K562 (cell line): Measurements from ENCODE around the gene NAV2. TPM values are rescaled to one million over a fixed set of nuclear protein-coding genes. Genes with fewer than 3 reads are reported as not detected.

Source experiments
- ATAC-seq: fragments of 200-7000 bp; cut with Tn5 transposase; 3 replicates; pipeline ENCODE4 v1.9.1; 2020; ENCODE audit warnings: moderate library complexity
- BruUV-seq: library from RNA; stranded (reverse); fragments of 400-500 nt; replicated peaks from 2 replicates; lab custom pipeline; 2021; lab: Mats Ljungman, UMichigan
- CTCF ChIA-PET: fragments of 300-600 bp; formaldehyde crosslinking; extraction: SDS; loops from one replicate; lab custom pipeline; 2021; ENCODE audit warnings: low intra/inter-chr PET ratio; lab: Yijun Ruan, JAX
- POLR2A ChIA-PET: fragments of 300-600, 350-650 bp; sonication (Branson Sonifier 250); formaldehyde crosslinking; extraction: SDS; loops from one replicate; lab custom pipeline; 2021; ENCODE audit warnings: antibody characterized with exemption, inconsistent platforms; lab: Yijun Ruan, JAX
- DNase-seq, 4 experiments: peaks; one replicate each; pipeline versions ENCODE4 v3.0.0 to v3.0.0-alpha.2; 2011 to 2018; ENCODE audit warnings: low spot score in 3 of 4, mixed read lengths in 3 of 4; ENCODE audit errors: extremely low read depth in 1 of 4
- FAIRE-seq: peaks from 2 replicates; lab custom pipeline; 2011; peaks lifted over from hg19 to GRCh38; lab: Jason Lieb, UNC
- H2AFZ ChIP-seq: 2 replicates; pipeline ENCODE4 v1.6.0; 2011; ENCODE audit warnings: low read depth, low read length, control low read depth, inconsistent platforms
- H3K27ac ChIP-seq: fragments of 200-600 bp; 3 replicates; pipeline ENCODE4 v1.8.0; 2011; ENCODE audit warnings: low read depth, mild to moderate bottlenecking, control low read depth, inconsistent platforms, low read length, moderate library complexity, mixed read lengths; ENCODE audit errors: extremely low read depth
- H3K27me3 ChIP-seq, 2 experiments: fragments of 300-600 bp in 1 of 2; 2 replicates in 1 of 2; 3 replicates in 1 of 2; pipeline versions ENCODE4 v1.6.0 to v1.8.0; 2011; ENCODE audit warnings: inconsistent platforms in 2 of 2, low read length in 2 of 2, mild to moderate bottlenecking in 1 of 2, mixed read lengths in 1 of 2, moderate library complexity in 1 of 2; ENCODE audit not compliant: control insufficient read depth in 2 of 2, insufficient read depth in 2 of 2
- H3K36me3 ChIP-seq: fragments of 300-600 bp; 3 replicates; pipeline ENCODE4 v1.8.0; 2011; ENCODE audit warnings: mild to moderate bottlenecking, low read length, inconsistent platforms; ENCODE audit not compliant: control insufficient read depth, insufficient read depth
- H3K4me1 ChIP-seq, 2 experiments: fragments of 200-600 bp in 1 of 2; replicated peaks in 1 of 2; 2 replicates in 1 of 2; 3 replicates in 1 of 2; pipeline versions ENCODE4 v1.5.1 to v1.8.0; 2011; ENCODE audit warnings: inconsistent platforms in 2 of 2, low read length in 2 of 2, mild to moderate bottlenecking in 1 of 2, mixed read lengths in 1 of 2, moderate library complexity in 1 of 2; ENCODE audit not compliant: control insufficient read depth in 2 of 2, insufficient read depth in 2 of 2
- H3K4me2 ChIP-seq: 2 replicates; pipeline ENCODE4 v1.6.1; 2011; ENCODE audit warnings: low read length, control low read depth, inconsistent platforms, mixed read lengths; ENCODE audit not compliant: insufficient read depth
- H3K4me3 ChIP-seq: fragments of 200-600 bp; sonication (generic), shearing (Covaris generic); 2 replicates; pipeline ENCODE4 v1.5.1; 2016; ENCODE audit warnings: control low read depth, inconsistent platforms
- H3K79me2 ChIP-seq: fragments of 200-600 bp; 3 replicates; pipeline ENCODE4 v1.8.0; 2011; ENCODE audit warnings: low read length, inconsistent platforms; ENCODE audit not compliant: control insufficient read depth, insufficient read depth
- H3K9ac ChIP-seq, 2 experiments: 2 replicates each; pipeline versions ENCODE4 v1.6.0 to v1.6.1; 2011; ENCODE audit warnings: low read depth in 2 of 2, low read length in 2 of 2, control low read depth in 1 of 2, inconsistent platforms in 1 of 2, mild to moderate bottlenecking in 1 of 2, mixed read lengths in 1 of 2; ENCODE audit not compliant: insufficient read depth in 1 of 2
- H3K9me1 ChIP-seq: one replicate; pipeline ENCODE4 v1.6.0; 2011; ENCODE audit warnings: inconsistent platforms, mild to moderate bottlenecking, low read length, moderate library complexity; ENCODE audit not compliant: control insufficient read depth, insufficient read depth
- H3K9me3 ChIP-seq: replicated peaks from 2 replicates; pipeline ENCODE4 v1.5.1; 2011; ENCODE audit warnings: low read depth, low read length, inconsistent platforms; ENCODE audit not compliant: control insufficient read depth, insufficient read depth
- H4K20me1 ChIP-seq: replicated peaks from 2 replicates; pipeline ENCODE4 v1.6.1; 2011; ENCODE audit warnings: low read length, inconsistent platforms, mixed read lengths; ENCODE audit not compliant: control insufficient read depth, insufficient read depth
- CBX3 ChIP-seq, 2 experiments: IDR thresholded peaks; 1 replicate in 1 of 2; 2 replicates in 1 of 2; pipeline ENCODE4 v1.6.1; 2012; ENCODE audit warnings: inconsistent platforms in 2 of 2, low read length in 2 of 2, borderline replicate concordance in 1 of 2, control low read depth in 1 of 2
- CREM ChIP-seq: IDR thresholded peaks from 2 replicates; pipeline ENCODE4 v1.6.1; 2014; ENCODE audit warnings: antibody characterized with exemption, low read depth
- HDAC2 ChIP-seq: fragments of 450-650 bp; IDR thresholded peaks from 2 replicates; pipeline ENCODE4 v1.6.1; 2016; ENCODE audit warnings: mild to moderate bottlenecking
- KHSRP ChIP-seq: fragments of 450-650 bp; IDR thresholded peaks from 2 replicates; pipeline ENCODE4 v1.6.1; 2017
- PRPF4 ChIP-seq: fragments of 200-400 bp; formaldehyde crosslinking; IDR thresholded peaks from one replicate; pipeline ENCODE4 v1.6.1; 2017; ENCODE audit warnings: low read length, low read depth, mild to moderate bottlenecking; ENCODE audit not compliant: insufficient read depth, poor library complexity, severe bottlenecking
- RFX7 ChIP-seq: fragments of 250-450 bp; sonication (Bioruptor Pico); IDR thresholded peaks from 2 replicates; pipeline ENCODE4 v1.5.1; 2021; ENCODE audit warnings: mild to moderate bottlenecking
- SIX5 ChIP-seq, 2 experiments: IDR thresholded peaks; 2 replicates each; pipeline ENCODE4 v1.6.1; 2011; ENCODE audit warnings: low read length in 2 of 2, borderline replicate concordance in 1 of 2, low read depth in 1 of 2, mild to moderate bottlenecking in 1 of 2, moderate library complexity in 1 of 2; ENCODE audit not compliant: insufficient read depth in 1 of 2
- TCF7L2 ChIP-seq: fragments of 150-350 bp; IDR thresholded peaks from 2 replicates; pipeline ENCODE4 v1.6.1; 2016; ENCODE audit warnings: low read depth, mild to moderate bottlenecking, low read length, moderate library complexity
- YY1 ChIP-seq, 3 experiments: IDR thresholded peaks; 2 replicates each; pipeline ENCODE4 v1.6.1; 2011; ENCODE audit warnings: low read length in 2 of 3, mild to moderate bottlenecking in 2 of 3, moderate library complexity in 2 of 3, borderline replicate concordance in 1 of 3, control low read depth in 1 of 3, low read depth in 1 of 3; ENCODE audit not compliant: insufficient read depth in 3 of 3, insufficient replicate concordance in 2 of 3, control insufficient read depth in 1 of 3, insufficient read length in 1 of 3; ENCODE audit errors: extremely low read depth in 1 of 3
- ZBTB17 ChIP-seq: fragments of 450-650 bp; formaldehyde crosslinking; IDR thresholded peaks from 2 replicates; pipeline ENCODE4 v1.4.0; 2020; ENCODE audit warnings: mild to moderate bottlenecking
- ZNF134 ChIP-seq: fragments of 250-450 bp; sonication (Bioruptor Pico); conservative IDR thresholded peaks from 2 replicates; pipeline ENCODE4 v1.4.0; 2020
- WGBS: fragments of 100-300 bp; shearing (Covaris generic); methylation state at CpG from one replicate; pipeline ENCODE4 v1.1.6; 2016; ENCODE audit warnings: low coverage, mixed read lengths; ENCODE audit not compliant: insufficient coverage; ENCODE audit errors: missing lambda C conversion rate; 5-methylcytosine and 5-hydroxymethylcytosine counted together
- in situ Hi-C: fragments of 300-500 bp; cut with MboI; formaldehyde crosslinking; loops from 4 replicates; pipeline ENCODE4 v1.15.0; 2018; ENCODE audit warnings: inconsistent platforms, mixed read lengths
- intact Hi-C: fragments of 100-400 bp; cut with micrococcal nuclease; formaldehyde crosslinking; loops from 2 replicates; pipeline ENCODE4 v1.14.2; 2022
- polyA plus RNA-seq, 8 experiments: library from polyadenylated mRNA; depleted of rRNA in 4 of 8; stranded (reverse) in 5 of 8; unstranded in 3 of 8; fragments of >200 nt; fragmentation: Nextera tagmentation in 2 of 8; fragmentation: Illumina TruSeq in 1 of 8; extraction: Ambion mirVana in 2 of 8; extraction: Trizol in 1 of 8; gene quantifications; 2 replicates each; pipeline versions ENCODE4 v1.2.1 to v1.2.3, GENCODE V29; 2011 to 2014; ENCODE audit warnings: inconsistent platforms in 1 of 8, missing spikeins in 1 of 8
- total RNA-seq, 7 experiments: library from RNA; depleted of rRNA in 6 of 7; stranded (reverse); fragments of >200 nt in 6 of 7; fragmentation: Illumina TruSeq in 2 of 7; extraction: Trizol in 2 of 7; gene quantifications; 2 replicates each; pipeline versions ENCODE4 v1.2.1 to v1.2.3, GENCODE V29; 2011 to 2021; ENCODE audit warnings: low replicate concordance in 1 of 7
- TF ChIP-seq, protein P1 (sequence below): fragments of 450-650 bp; IDR thresholded peaks from 2 replicates; pipeline ENCODE4 v1.6.1; 2017; ENCODE audit warnings: mild to moderate bottlenecking, moderate library complexity
- TF ChIP-seq, protein P2 (sequence below): IDR thresholded peaks from 2 replicates; pipeline ENCODE4 v1.6.1; 2011; ENCODE audit warnings: borderline replicate concordance, low read depth, mild to moderate bottlenecking, moderate library complexity, low read length; ENCODE audit not compliant: insufficient read depth, poor library complexity, severe bottlenecking

The NAV2 gene
- total and polyA plus RNA-seq, 9 of the 15 experiments (the other 6 are each of a cell fraction or from before 2014, with no cell fraction given) = 0.03 to 0.35 (median 0.05) TPM

DNA sequence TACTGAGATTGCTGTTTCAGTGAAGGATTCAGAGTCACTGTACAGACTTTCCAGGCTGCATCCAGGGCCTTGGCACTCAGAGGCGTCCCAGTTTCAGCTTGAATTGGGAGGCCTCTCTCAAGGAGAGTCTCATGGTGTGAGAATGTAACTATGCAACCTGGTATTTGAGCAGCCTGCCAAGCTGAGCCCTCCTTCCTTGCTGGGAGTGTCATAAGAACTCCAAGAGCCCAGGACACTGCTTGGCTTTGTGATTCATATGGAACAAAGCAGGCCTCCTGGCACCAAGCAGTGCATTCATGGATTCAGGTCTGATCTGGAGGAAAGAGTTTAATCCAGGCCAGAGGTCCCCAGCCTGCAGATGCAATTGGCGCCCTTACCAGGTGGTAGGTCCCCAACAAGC lies 276.0 kb downstream of the NAV2 start (continued):
- TF ChIP-seq, protein P1, sequence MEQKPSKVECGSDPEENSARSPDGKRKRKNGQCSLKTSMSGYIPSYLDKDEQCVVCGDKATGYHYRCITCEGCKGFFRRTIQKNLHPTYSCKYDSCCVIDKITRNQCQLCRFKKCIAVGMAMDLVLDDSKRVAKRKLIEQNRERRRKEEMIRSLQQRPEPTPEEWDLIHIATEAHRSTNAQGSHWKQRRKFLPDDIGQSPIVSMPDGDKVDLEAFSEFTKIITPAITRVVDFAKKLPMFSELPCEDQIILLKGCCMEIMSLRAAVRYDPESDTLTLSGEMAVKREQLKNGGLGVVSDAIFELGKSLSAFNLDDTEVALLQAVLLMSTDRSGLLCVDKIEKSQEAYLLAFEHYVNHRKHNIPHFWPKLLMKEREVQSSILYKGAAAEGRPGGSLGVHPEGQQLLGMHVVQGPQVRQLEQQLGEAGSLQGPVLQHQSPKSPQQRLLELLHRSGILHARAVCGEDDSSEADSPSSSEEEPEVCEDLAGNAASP = no peak
- no peak for TF ChIP-seq ZNF134 (CRISPR knock-in tag)
- TF ChIP-seq TCF7L2 = no peak
- TF ChIP-seq, protein P2, sequence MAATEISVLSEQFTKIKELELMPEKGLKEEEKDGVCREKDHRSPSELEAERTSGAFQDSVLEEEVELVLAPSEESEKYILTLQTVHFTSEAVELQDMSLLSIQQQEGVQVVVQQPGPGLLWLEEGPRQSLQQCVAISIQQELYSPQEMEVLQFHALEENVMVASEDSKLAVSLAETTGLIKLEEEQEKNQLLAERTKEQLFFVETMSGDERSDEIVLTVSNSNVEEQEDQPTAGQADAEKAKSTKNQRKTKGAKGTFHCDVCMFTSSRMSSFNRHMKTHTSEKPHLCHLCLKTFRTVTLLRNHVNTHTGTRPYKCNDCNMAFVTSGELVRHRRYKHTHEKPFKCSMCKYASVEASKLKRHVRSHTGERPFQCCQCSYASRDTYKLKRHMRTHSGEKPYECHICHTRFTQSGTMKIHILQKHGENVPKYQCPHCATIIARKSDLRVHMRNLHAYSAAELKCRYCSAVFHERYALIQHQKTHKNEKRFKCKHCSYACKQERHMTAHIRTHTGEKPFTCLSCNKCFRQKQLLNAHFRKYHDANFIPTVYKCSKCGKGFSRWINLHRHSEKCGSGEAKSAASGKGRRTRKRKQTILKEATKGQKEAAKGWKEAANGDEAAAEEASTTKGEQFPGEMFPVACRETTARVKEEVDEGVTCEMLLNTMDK = no peak

DNA sequence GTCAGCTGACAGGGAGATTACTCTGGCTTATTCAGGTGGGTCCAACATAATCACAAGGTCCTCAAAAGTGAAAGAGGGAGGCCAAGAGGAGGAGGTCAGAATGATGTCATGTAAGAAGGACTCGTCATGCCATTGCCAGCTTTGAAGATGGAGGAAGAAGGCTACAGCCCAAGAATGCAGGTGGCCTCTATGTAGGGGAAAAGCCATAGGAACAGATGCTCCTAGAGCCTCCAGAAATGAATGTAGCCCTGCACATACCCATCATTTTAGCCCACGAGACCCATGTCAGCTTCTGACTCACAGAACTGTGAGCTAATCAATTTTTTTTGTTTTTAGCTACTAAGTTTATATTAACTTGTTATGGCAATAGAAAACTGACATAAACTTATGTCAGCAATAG lies 276.6 kb downstream of the NAV2 start:
- BruUV-seq = no TSS peak
- CTCF ChIA-PET = no interaction called here

More for the DNA sequence above, 276.6 kb downstream of the NAV2 start:
- no peaks in the 10 kb centered on the region for H3K36me3 ChIP-seq
- no peaks in the 10 kb centered on the region for H3K79me2 ChIP-seq
- H3K9me1 ChIP-seq = no peaks in the 10 kb centered on the region
- DNase-seq = no peak
- no peak overlapping the region for H2AFZ ChIP-seq
- no peak for FAIRE-seq
- H4K20me1 ChIP-seq = no peaks in the 10 kb centered on the region
- no peak for TF ChIP-seq ZBTB17 (CRISPR knock-in tag)
- TF ChIP-seq HDAC2 = no peak
- no peak for TF ChIP-seq PRPF4
- no peak for TF ChIP-seq CBX3 (IDR thresholded peaks at IDR 0.05; ENCODE audit: borderline replicate concordance in 1 of 2, low read length in 2 of 2)
- no peak for TF ChIP-seq KHSRP
- TF ChIP-seq CREM = 0 out of 2 replicates have a peak, but pooled peaks have one; percentile 6
- no peak for TF ChIP-seq RFX7 (CRISPR knock-in tag)
- peak in 1 of 3 experiments; percentile 14 for TF ChIP-seq YY1 (IDR thresholded peaks at IDR 0.05; ENCODE audit: borderline replicate concordance in 1 of 3, control insufficient read depth in 1 of 3, extremely low read depth in 1 of 3, insufficient read depth in 3 of 3, insufficient read length in 1 of 3, insufficient replicate concordance in 2 of 3, low read depth in 1 of 3, low read length in 2 of 3)
- no peak for TF ChIP-seq SIX5 (IDR thresholded peaks at IDR 0.05; ENCODE audit: borderline replicate concordance in 1 of 2, insufficient read depth in 1 of 2, low read depth in 1 of 2, low read length in 2 of 2)
- TF ChIP-seq, all 486 proteins: peak for 2
- no peak overlapping the region for H3K4me2 ChIP-seq
- in situ Hi-C loops (no loop called here), intact Hi-C loops (no loop called here)
- no peak overlapping the region for H3K4me3 ChIP-seq
- H3K27me3 ChIP-seq = no peaks in the 10 kb centered on the region
- no peak overlapping the region for H3K27ac ChIP-seq
- 53% methylated on average over 2 of the region's 2 CpGs for WGBS
- peaks cover 4% of the 10 kb centered on the region; the same call in 1 of the 2 replicates for H3K9me3 ChIP-seq
- H3K9ac ChIP-seq = no peak overlapping the region
- H3K4me1 ChIP-seq = peaks cover 5 to 10% of the 10 kb centered on the region in 2 experiments
- POLR2A ChIA-PET = interaction anchor here (1.7 kb wide), 1 partner anchor 8 kb away, joined by 7 read pairs; no protein-coding TSS in a partner anchor
- no peak; the same call in 2 of the 3 replicates for ATAC-seq
